ENCODE data around the gene RIC1.
A peak's percentile ranks its signal among the peaks of the same experiment; 100 is the strongest.
"Not testable (repeated sequence)": the region's sequence is repeated elsewhere in the genome, so short reads cannot be mapped to it uniquely, and the experiment has no call there.

Gene RIC1

DNA sequence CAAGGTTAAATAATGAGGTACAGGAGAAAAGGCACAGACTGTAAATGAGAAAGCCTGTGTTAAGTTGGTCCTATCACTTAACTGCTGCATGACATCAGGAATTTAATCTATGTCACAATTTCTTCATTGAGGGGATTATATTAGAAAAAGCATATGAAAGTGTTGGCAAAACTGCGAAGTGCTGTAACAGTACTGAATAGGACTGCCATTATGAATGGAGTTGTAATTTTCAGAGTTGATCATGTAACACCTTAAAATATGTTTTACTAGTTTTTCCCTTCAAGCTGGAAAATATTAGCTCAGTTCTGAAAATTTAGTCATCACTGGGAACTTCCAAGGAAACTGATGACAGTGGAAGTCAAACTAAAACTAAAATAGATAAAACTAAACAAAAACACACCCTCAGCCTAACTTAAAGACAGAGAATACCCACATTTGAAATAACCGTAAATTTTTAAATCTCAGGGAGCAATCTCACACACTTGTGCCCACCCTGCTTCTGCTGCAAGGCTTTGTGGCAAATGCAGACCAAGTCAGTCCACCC is 158.9 kb downstream of the RIC1 start:
- no peak for DNase-seq (ENCODE audit: low spot score)

- no peak for DNase-seq (ENCODE audit: low spot score)
Measured at GRCh38 chr9:5789489-5789888, 160.6 kb downstream of the RIC1 start.

DNA sequence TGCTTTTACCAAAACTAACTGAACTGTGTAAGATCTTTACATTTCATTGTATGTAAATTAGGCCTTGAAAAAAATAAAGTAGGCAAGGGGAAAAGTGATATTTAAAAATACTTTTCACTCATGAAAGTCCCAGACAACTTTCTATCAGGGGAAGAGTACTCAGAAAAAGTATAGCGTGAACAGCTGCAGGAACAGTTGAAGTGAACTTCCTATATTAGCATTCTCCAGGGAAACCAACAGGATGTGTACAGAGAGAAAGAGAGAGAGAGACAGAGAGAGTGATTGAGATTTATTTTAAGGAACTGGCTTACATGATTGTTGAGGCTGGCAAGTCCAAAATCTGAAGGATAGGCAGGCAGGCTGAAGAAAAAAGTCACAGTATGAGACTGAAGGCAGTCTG is 162.0 kb downstream of the RIC1 start:
- no peak for DNase-seq (ENCODE audit: low spot score)

DNA sequence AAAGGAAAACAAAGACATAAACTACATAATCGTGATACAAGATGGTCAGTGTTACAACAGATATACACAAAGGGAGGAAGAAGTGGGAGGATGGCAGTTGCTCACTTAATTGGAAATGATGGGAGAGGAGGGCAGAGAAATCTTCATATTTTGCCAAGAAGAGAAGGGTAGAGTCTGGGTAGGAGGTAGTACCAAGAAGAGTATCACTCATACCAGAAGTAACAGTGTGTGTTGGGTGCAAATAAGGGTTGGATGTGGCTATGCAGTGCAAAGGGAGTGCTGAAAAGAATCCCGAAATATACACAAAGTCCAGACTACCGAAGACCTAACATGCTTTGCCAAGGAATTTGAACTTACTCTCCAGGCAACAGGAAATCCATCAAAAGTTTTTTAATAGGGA is 163.0 kb downstream of the RIC1 start:
- DNase-seq (ENCODE audit: low spot score) = no peak

DNA sequence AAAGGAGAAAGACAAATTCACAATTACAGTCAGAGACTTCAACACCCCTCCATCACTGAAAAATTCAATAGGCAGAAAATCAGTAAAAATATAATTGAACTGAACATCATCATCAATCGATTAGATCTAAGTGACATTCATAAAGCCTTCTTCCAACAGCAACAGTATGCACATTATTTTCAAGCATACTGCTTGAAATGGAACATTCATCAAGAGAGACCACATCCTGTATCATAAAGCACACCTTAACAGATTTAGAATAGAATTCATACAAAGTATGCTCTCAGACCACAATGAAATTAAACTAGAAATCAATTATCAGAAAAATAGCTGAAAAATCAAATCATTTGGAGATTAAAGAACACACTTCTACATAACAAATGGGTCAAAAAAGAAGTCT is 164.9 kb downstream of the RIC1 start:
- no peak for DNase-seq (ENCODE audit: low spot score)

GRCh38 chr9:5796298-5796697 is 167.4 kb downstream of the RIC1 start:
- no peak for DNase-seq (ENCODE audit: low spot score)

DNA sequence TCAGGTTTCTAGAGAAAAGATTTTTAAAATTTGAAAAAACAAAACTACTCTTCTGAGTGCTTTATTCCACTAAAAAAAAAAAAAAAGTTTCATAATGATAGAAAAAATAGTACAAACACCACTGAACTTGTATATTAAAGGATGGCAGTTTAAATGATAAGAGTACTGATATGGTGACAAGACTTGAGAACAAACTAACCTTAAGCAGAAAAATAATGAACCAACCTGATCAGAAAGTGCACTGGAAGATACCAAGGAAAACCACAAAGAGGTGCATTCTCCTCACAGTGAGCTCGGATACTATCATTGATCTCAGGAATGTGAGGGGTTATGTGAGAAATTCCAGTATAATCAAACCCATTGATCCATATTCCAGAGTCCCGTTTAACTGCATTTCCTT is 169.7 kb downstream of the RIC1 start:
- no peak for DNase-seq (ENCODE audit: low spot score)

- DNase-seq (ENCODE audit: low spot score) = peak; percentile 83
Measured at GRCh38 chr9:5799314-5799713, 170.4 kb downstream of the RIC1 start.

- DNase-seq (ENCODE audit: low spot score) = not testable (repeated sequence)
Measured at GRCh38 chr9:5800378-5800777, 171.5 kb downstream of the RIC1 start.

- DNase-seq (ENCODE audit: low spot score) = no peak
Measured at GRCh38 chr9:5800969-5801738, 172.2 kb downstream of the RIC1 start.

- no peak for DNase-seq (ENCODE audit: low spot score)
Measured at GRCh38 chr9:5801739-5802113, 172.8 kb downstream of the RIC1 start.

- no peak for DNase-seq (ENCODE audit: low spot score)
Measured at GRCh38 chr9:5805478-5805877, 176.6 kb downstream of the RIC1 start.

GRCh38 chr9:5811751-5812150 is 182.8 kb downstream of the RIC1 start:
- no peak for DNase-seq (ENCODE audit: low spot score)

DNA sequence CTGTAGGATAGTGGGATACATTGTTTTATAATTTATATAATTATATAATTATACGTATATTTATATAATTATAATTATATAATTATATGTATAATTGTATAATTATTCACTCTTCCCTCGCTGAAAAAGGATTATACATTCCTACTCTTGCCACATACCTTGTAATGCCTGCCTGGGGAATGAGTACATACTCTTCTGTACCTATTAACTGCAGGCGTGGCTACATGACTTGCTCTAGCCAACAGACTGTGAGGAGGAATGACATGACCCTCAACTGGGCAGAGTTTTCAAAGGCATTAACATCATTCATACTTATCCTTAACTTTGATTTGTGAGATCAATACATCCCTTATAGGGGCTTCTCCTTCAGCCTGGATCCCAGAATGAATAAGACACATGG is 184.9 kb downstream of the RIC1 start:
- DNase-seq (ENCODE audit: low spot score) = no peak

- no peak for DNase-seq (ENCODE audit: low spot score)
Measured at GRCh38 chr9:5815461-5815860, 186.6 kb downstream of the RIC1 start.

- no peak for DNase-seq (ENCODE audit: low spot score)
Measured at GRCh38 chr9:5817862-5818261, 189.0 kb downstream of the RIC1 start.

DNA sequence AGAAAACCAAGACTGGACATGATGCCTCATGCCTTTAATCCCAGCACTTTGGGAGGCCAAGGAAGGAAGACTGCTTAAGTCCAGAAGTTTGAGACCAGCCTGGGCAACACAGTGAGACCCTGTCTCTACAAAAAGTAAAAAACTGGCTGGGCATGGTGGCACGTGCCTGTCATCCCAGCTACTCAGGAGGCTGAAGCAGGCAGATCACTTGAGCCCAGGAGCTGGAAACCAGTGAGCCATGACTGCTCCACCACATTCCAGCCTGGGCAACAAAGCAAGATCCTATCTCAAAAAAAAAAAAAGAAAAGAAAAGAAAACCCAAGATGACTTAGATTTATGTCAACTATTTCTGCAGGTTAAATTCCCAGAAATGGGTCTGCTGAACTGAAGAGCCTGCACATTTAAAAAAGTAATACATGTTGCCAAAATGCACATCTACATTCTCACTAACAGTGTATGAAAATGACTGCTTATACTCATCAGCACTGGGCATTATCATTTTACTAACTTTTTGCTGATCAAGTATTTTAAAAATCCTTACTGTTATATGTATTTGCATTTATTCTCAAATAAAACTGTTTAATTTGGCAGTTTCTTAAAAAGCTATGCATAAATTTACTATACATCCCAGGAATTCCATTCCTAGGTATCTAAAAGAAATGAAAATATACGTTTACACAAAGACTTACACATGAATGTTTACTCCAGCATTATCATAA is 189.7 kb downstream of the RIC1 start:
- DNase-seq (ENCODE audit: low spot score) = no peak

DNA sequence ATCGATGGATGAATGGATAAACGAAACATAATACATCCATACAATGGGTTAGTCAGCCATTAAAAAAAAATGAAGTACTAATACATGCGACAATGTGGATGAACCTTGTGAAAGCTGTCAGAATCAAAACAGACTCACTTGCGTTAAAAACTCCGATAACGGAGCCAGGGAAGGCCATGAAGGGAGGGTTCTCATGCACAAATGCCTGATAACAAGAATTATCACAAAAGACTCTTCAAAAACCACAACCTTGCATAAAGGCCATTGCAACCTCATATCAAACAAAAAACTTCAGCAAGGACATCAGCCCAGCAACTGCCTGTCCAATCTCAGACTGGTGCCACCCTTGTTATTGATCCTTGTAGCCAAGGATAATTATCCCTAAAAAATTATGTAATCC is 190.3 kb downstream of the RIC1 start:
- DNase-seq (ENCODE audit: low spot score) = no peak

DNA sequence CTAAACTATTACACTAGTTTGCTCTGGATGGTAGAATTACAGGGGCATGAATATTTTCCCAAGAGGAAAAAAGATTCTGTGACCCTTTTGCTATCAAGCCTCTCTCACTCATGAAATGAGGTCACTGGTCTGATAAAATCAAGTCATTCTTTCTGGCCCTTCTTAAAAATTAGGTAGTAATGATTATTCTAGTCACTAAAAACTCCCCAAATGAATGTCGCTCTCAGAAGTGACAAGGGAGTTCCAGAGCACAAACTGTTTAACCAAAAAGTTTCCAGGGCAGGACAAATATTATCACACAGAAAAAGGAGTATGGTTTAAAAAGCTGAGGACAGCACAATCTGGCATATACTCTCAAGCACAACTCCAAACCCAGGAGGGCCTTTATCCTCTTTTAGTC is 191.5 kb downstream of the RIC1 start:
- DNase-seq (ENCODE audit: low spot score) = no peak

DNA sequence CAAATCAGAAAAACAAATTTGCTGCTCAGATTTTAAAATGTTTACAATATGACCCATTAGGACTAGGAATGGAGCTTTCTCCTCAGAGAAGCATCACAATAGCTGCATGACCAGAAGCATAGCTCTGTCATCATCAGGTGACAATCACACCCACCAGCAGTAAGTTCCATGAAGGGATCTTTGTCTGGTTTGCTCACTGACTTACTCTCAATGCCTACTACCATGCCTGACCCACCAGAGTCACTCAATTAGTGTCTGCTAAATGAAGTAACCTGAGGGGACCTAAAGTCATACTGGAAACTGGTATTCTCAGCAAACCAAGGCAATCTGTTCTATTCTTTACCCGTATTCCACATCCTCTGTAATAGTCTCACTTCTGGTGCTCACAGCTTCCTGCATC is 196.3 kb downstream of the RIC1 start:
- peak; percentile 79 for DNase-seq (ENCODE audit: low spot score)

Data from pons (tissue), 1 donor.